ENCODE results near the gene ANXA2.

ANXA2 gene

DNA sequence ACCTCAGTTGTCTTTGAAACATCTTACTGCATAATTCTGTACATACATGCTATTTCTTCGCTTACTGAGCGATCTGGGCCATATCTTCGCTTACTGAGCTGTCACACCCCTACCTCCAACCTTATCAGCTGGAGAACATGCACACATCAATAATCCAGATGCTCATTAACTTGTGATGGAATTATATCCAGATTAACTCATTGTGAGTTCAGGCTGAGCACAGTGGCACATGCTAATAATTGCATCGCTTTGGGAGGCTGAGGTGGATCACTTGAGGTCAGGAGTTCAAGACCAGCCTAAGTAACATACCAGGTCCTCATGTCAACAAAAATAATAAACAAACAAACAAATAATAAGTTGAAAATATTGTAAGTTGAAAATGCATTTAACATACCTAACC, 19.3 kb upstream of the ANXA2 start:
- no peak for ATAC-seq
- no peak for TF ChIP-seq ZFP3 (CRISPR knock-in tag; IDR thresholded peaks at IDR 0.05)
- TF ChIP-seq ZC3H10 (CRISPR knock-in tag; IDR thresholded peaks at IDR 0.05): no peak
- no peak for TF ChIP-seq ZNF70 (CRISPR knock-in tag; IDR thresholded peaks at IDR 0.05)
- no peak for TF ChIP-seq ZNF565 (CRISPR knock-in tag; conservative IDR thresholded peaks at IDR 0.05; ENCODE audit: low read depth)
- no peak for TF ChIP-seq ZFP30 (CRISPR knock-in tag; IDR thresholded peaks at IDR 0.05)
- TF ChIP-seq, protein P1, sequence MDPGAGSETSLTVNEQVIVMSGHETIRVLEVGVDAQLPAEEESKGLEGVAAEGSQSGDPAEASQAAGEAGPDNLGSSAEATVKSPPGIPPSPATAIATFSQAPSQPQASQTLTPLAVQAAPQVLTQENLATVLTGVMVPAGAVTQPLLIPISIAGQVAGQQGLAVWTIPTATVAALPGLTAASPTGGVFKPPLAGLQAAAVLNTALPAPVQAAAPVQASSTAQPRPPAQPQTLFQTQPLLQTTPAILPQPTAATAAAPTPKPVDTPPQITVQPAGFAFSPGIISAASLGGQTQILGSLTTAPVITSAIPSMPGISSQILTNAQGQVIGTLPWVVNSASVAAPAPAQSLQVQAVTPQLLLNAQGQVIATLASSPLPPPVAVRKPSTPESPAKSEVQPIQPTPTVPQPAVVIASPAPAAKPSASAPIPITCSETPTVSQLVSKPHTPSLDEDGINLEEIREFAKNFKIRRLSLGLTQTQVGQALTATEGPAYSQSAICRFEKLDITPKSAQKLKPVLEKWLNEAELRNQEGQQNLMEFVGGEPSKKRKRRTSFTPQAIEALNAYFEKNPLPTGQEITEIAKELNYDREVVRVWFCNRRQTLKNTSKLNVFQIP (CRISPR knock-in tag; IDR thresholded peaks at IDR 0.05; ENCODE audit: borderline replicate concordance, low read depth): no peak
- TF ChIP-seq GLIS3 (CRISPR knock-in tag; IDR thresholded peaks at IDR 0.05): no peak
- no peak for TF ChIP-seq CSDC2 (CRISPR knock-in tag; IDR thresholded peaks at IDR 0.05)
- no peak for TF ChIP-seq PPARA (CRISPR knock-in tag; IDR thresholded peaks at IDR 0.05; ENCODE audit: borderline replicate concordance)
- TF ChIP-seq SNAI2 (CRISPR knock-in tag; IDR thresholded peaks at IDR 0.05): no peak
- TF ChIP-seq, protein P2, sequence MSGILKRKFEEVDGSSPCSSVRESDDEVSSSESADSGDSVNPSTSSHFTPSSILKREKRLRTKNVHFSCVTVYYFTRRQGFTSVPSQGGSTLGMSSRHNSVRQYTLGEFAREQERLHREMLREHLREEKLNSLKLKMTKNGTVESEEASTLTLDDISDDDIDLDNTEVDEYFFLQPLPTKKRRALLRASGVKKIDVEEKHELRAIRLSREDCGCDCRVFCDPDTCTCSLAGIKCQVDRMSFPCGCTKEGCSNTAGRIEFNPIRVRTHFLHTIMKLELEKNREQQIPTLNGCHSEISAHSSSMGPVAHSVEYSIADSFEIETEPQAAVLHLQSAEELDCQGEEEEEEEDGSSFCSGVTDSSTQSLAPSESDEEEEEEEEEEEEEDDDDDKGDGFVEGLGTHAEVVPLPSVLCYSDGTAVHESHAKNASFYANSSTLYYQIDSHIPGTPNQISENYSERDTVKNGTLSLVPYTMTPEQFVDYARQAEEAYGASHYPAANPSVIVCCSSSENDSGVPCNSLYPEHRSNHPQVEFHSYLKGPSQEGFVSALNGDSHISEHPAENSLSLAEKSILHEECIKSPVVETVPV (CRISPR knock-in tag; IDR thresholded peaks at IDR 0.05): no peak
- no peak for TF ChIP-seq TOX (CRISPR knock-in tag; IDR thresholded peaks at IDR 0.05; ENCODE audit: borderline replicate concordance)
- TF ChIP-seq ESRRG (CRISPR knock-in tag; IDR thresholded peaks at IDR 0.05): no peak
- TF ChIP-seq ISL1 (CRISPR knock-in tag; IDR thresholded peaks at IDR 0.05): no peak
- TF ChIP-seq, protein P3, sequence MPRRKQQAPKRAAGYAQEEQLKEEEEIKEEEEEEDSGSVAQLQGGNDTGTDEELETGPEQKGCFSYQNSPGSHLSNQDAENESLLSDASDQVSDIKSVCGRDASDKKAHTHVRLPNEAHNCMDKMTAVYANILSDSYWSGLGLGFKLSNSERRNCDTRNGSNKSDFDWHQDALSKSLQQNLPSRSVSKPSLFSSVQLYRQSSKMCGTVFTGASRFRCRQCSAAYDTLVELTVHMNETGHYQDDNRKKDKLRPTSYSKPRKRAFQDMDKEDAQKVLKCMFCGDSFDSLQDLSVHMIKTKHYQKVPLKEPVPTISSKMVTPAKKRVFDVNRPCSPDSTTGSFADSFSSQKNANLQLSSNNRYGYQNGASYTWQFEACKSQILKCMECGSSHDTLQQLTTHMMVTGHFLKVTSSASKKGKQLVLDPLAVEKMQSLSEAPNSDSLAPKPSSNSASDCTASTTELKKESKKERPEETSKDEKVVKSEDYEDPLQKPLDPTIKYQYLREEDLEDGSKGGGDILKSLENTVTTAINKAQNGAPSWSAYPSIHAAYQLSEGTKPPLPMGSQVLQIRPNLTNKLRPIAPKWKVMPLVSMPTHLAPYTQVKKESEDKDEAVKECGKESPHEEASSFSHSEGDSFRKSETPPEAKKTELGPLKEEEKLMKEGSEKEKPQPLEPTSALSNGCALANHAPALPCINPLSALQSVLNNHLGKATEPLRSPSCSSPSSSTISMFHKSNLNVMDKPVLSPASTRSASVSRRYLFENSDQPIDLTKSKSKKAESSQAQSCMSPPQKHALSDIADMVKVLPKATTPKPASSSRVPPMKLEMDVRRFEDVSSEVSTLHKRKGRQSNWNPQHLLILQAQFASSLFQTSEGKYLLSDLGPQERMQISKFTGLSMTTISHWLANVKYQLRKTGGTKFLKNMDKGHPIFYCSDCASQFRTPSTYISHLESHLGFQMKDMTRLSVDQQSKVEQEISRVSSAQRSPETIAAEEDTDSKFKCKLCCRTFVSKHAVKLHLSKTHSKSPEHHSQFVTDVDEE (CRISPR knock-in tag; IDR thresholded peaks at IDR 0.05): no peak
- TF ChIP-seq, protein P4, sequence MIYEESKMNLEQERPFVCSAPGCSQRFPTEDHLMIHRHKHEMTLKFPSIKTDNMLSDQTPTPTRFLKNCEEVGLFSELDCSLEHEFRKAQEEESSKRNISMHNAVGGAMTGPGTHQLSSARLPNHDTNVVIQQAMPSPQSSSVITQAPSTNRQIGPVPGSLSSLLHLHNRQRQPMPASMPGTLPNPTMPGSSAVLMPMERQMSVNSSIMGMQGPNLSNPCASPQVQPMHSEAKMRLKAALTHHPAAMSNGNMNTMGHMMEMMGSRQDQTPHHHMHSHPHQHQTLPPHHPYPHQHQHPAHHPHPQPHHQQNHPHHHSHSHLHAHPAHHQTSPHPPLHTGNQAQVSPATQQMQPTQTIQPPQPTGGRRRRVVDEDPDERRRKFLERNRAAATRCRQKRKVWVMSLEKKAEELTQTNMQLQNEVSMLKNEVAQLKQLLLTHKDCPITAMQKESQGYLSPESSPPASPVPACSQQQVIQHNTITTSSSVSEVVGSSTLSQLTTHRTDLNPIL (CRISPR knock-in tag; IDR thresholded peaks at IDR 0.05; ENCODE audit: low read depth): no peak
- no peak for TF ChIP-seq ZNF8 (CRISPR knock-in tag; IDR thresholded peaks at IDR 0.05)

DNA sequence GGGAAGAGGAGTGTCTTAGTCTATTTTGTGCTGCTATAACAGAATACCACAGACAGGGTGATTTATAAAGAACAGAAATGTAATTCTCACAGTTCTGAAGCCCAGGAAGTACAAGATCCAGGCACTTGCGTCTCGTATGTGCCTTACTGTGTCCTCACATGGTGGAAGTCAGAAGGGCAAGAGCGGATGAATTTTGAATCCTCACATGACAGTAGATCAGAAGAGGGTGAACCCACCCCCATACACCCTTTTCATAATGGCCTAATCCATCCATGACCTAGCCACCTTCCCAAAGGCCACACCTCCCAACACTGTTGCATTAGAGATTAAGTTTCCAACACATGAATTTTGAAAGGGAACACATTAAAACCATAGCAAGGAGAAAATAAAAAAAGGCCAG, 18.7 kb upstream of the ANXA2 start:
- no peak for ATAC-seq
- TF ChIP-seq ZFP30 (CRISPR knock-in tag; IDR thresholded peaks at IDR 0.05) (no peak), GLIS3 (CRISPR knock-in tag; IDR thresholded peaks at IDR 0.05) (no peak), RARB (CRISPR knock-in tag; IDR thresholded peaks at IDR 0.05) (no peak), ZNF565 (CRISPR knock-in tag; conservative IDR thresholded peaks at IDR 0.05; ENCODE audit: low read depth) (no peak), ESRRG (CRISPR knock-in tag; IDR thresholded peaks at IDR 0.05) (no peak), CSDC2 (CRISPR knock-in tag; IDR thresholded peaks at IDR 0.05) (no peak), BACH2 (CRISPR knock-in tag; IDR thresholded peaks at IDR 0.05; ENCODE audit: borderline replicate concordance) (no peak), PPARA (CRISPR knock-in tag; IDR thresholded peaks at IDR 0.05; ENCODE audit: borderline replicate concordance) (no peak)
- TF ChIP-seq, protein P2 (CRISPR knock-in tag; IDR thresholded peaks at IDR 0.05): no peak
- TF ChIP-seq, protein P5, sequence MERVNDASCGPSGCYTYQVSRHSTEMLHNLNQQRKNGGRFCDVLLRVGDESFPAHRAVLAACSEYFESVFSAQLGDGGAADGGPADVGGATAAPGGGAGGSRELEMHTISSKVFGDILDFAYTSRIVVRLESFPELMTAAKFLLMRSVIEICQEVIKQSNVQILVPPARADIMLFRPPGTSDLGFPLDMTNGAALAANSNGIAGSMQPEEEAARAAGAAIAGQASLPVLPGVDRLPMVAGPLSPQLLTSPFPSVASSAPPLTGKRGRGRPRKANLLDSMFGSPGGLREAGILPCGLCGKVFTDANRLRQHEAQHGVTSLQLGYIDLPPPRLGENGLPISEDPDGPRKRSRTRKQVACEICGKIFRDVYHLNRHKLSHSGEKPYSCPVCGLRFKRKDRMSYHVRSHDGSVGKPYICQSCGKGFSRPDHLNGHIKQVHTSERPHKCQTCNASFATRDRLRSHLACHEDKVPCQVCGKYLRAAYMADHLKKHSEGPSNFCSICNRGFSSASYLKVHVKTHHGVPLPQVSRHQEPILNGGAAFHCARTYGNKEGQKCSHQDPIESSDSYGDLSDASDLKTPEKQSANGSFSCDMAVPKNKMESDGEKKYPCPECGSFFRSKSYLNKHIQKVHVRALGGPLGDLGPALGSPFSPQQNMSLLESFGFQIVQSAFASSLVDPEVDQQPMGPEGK (CRISPR knock-in tag; IDR thresholded peaks at IDR 0.05; ENCODE audit: borderline replicate concordance): no peak
- TF ChIP-seq, protein P1 (CRISPR knock-in tag; IDR thresholded peaks at IDR 0.05; ENCODE audit: borderline replicate concordance, low read depth): no peak
- TF ChIP-seq, protein P3 (CRISPR knock-in tag; IDR thresholded peaks at IDR 0.05): no peak

All from SK-N-SH treated with all-trans-retinoic acid at 6 μM for 48 hours (cell line).